Kidney epithelial cell (primary cell): ENCODE results near the gene GMPR. TPM values are rescaled to one million over a fixed set of nuclear protein-coding genes. Genes with fewer than 3 reads are reported as not detected.
"Not testable (repeated sequence)": the region's sequence is repeated elsewhere in the genome, so short reads cannot be mapped to it uniquely, and the experiment has no call there.

Experiments used
- DNase-seq: peaks from one replicate; pipeline ENCODE4 v3.0.0-alpha.2; 2010; ENCODE audit warnings: low read depth
- H3K27me3 ChIP-seq: 2 replicates; pipeline ENCODE4 v1.6.0; 2011; ENCODE audit warnings: low read length; ENCODE audit not compliant: control insufficient read depth, insufficient read depth
- H3K36me3 ChIP-seq: 2 replicates; pipeline ENCODE4 v1.5.1; 2011; ENCODE audit warnings: low read length; ENCODE audit not compliant: control insufficient read depth, insufficient read depth
- H3K4me3 ChIP-seq: 2 replicates; pipeline ENCODE4 v1.5.1; 2011; ENCODE audit warnings: low read depth, mild to moderate bottlenecking, control low read depth, low read length
- CTCF ChIP-seq: IDR thresholded peaks from 2 replicates; pipeline ENCODE4 v1.5.1; 2011; ENCODE audit warnings: mild to moderate bottlenecking, moderate library complexity, low read length, control low read depth, inconsistent platforms; ENCODE audit not compliant: insufficient read depth, poor library complexity, severe bottlenecking
- total RNA-seq: library from RNA; depleted of rRNA; stranded (reverse); fragments of >200 nt; gene quantifications from 2 replicates; pipeline ENCODE4 v1.2.3, GENCODE V29; 2015

The GMPR gene
- total RNA-seq, 1 donor from 2014 or later: 2.5 TPM

- no peak for TF ChIP-seq CTCF
- H3K27me3 ChIP-seq: no peaks in the 10 kb centered on the region
Observed at GRCh38 chr6:16222826-16223225, 15.6 kb upstream of the GMPR start.

GRCh38 chr6:16223362-16223761 is 15.0 kb upstream of the GMPR start:
- DNase-seq: no peak
- Histone ChIP-seq H3K4me3 (no peak overlapping the region), H3K27me3 (no peaks in the 10 kb centered on the region), H3K36me3 (no peaks in the 10 kb centered on the region)
- no peak for TF ChIP-seq CTCF

More at GRCh38 chr6:16222826-16223225, 15.6 kb upstream of the GMPR start:
- DNase-seq: no peak
- Histone ChIP-seq H3K36me3 (no peaks in the 10 kb centered on the region), H3K4me3 (no peak overlapping the region)

GRCh38 chr6:16224409-16224808 is 14.0 kb upstream of the GMPR start:
- no peak for TF ChIP-seq CTCF
- DNase-seq: no peak
- Histone ChIP-seq H3K36me3 (no peaks in the 10 kb centered on the region), H3K4me3 (no peak overlapping the region), H3K27me3 (no peaks in the 10 kb centered on the region)

- not testable (repeated sequence) for DNase-seq, H3K4me3 ChIP-seq, H3K36me3 ChIP-seq
Observed at GRCh38 chr6:16225062-16225731, 13.2 kb upstream of the GMPR start.

GRCh38 chr6:16226117-16227047 is 12.0 kb upstream of the GMPR start:
- H3K36me3 ChIP-seq, H3K27me3 ChIP-seq, DNase-seq, H3K4me3 ChIP-seq: not testable (repeated sequence)

More at GRCh38 chr6:16225062-16225731, 13.2 kb upstream of the GMPR start:
- not testable (repeated sequence) for H3K27me3 ChIP-seq

- DNase-seq: no peak
- Histone ChIP-seq H3K27me3 (peaks cover 2% of the 10 kb centered on the region), H3K4me3 (no peak overlapping the region), H3K36me3 (no peaks in the 10 kb centered on the region)
- no peak for TF ChIP-seq CTCF
Observed at GRCh38 chr6:16227048-16227562, 11.3 kb upstream of the GMPR start.
